GM18511 (cell line): ENCODE measurements around the gene CDYL.

Experiments
- ATAC-seq: cut with Tn5 transposase; IDR thresholded peaks from one replicate; pipeline ENCODE4 v1.9.1; 2021; ENCODE audit warnings: mild to moderate bottlenecking, moderate library complexity; ENCODE audit not compliant: unreplicated experiment

Gene CDYL

DNA sequence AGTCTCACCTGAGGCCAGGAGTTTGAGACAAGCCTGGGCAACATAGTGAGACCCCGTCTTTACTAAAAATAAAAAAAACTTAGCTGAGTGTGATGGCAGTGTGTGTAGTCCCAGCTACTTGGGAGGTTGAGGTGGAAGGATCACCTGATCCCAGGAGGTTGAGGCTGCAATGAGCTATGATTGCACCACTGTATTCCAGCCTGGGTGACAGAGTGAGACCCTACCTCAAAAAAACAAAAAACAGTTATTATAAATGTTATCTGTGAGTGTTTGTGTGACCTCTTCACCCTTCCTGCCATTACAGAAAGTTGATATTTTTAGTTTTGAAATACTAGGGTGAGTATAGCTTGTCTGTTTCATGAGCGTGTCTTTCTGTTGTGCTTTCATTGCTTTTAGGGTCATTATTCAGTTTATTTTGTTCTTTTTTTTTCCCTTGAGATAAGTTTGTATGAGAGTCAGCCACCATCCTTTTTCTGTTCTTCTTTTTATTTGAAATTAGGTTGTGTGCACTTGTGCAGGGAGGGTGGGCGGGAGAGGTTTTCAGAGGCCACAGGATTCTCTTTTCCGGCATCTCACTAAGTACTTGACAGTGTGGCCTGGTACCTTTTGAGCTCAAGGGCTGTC is 26.2 kb downstream of the CDYL start:
- peak; percentile 72 for ATAC-seq

DNA sequence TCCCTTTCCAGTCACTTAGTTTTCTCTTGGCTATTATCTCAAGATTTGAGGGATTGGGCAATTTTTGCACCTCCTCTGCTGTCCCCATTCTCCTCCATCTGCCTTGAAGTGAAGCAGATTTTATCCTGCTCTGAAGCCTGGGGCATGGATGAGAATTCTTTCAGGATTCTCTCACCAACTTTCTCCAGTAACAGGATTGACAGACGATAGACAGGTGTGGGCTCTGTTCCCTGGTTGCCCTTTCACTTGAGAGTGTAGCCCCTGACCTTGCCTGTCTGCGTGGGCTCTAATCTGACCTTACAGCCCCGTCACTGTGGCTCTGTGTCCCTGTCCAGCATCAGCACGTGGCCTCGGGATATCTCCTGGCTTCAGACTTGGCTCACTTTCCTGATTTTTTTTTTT is 27.1 kb downstream of the CDYL start:
- ATAC-seq: no peak

DNA sequence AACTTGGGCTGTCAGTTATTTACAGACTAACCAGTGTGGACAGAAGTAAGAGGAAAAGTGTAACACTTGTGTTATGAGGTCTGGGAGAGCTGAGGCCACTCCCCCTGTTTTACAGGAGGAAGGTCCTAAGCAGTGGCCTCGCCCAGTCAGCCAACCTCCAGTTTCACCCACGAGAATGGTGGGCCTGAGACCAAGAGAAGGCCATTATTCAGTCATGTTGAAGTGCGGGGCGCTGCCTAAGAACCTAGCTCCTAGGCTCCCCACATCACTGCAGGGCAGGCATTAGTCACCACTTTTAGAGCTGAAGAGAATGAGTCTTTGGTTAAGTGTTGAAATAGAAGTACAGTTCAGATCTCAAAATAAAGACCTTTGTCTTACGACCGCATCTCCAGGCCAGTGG is 27.9 kb downstream of the CDYL start:
- ATAC-seq: no peak

DNA sequence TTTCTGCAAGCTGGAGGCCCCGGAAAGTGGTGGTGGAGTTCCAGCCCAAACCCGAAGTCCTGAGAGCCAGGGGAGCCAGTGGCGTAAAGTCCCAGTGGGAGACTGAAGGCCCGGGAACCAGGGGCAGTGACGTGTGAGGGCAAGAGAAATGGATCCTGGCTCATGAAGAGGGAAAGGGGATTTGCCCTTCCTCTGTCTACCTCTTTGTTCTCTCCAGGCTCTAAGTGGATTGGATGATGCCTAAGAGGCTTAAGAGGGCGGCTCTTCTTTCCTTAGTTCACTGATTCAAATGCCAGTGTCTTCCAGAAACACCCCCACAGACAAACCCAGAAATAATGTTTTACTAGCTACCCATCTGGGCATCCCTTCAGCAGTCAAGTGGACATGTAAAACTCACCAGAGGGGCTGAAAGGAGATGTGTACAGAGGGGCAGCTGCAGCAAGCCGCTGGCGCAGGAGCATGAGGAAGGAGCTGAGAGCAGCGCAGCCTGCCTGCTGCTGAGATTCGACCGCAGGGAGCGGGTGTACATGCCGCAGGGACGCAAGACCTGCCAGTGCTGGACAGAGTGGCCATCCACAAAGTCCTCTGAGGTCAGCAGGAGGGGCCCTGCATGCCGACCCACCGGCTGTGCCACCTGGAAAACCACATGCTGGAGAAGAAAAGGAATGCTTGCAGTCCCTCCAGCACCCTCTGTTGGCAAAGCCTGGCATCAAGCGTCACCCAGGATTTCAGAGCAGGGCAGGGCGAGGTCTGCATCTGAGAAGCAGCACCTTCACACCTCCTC is 29.5 kb downstream of the CDYL start:
- ATAC-seq: no peak

DNA sequence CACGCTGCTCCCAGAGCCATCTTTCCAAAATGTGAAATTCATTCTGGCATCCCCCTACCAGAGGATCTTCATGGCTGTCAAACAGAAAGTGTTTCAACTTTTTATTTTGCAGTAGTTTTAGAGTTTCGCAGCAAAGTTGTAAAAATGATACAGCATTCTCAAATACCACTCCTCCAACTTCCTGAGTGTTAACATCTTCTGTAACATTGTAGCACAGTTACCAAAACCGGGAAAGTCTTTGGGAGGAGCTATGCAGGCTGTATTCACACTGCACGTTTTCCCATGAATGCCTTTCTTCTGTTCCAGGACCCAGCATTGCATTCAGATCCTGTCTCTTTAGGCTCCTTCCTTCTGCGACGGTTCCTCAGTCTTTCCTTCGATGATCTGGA is 30.1 kb downstream of the CDYL start:
- no peak for ATAC-seq

DNA sequence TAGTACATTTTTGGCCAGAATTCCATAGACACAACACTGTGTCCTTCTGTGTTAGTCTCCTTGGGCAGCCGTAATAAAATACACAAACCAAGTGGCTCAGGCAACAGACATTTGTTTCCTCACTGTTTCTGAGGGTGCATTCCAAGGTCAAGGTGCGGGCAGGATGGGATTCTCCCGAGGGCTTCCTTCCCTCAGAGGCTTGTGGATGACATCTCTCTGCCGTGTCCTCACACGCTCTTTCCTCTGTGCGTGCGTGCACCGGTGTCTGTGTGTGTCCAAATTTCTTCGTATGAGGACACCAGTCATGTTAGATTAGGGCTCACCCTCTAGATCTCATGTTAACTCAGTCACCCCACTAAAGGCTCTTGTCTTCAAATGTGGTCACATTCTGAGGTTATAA is 30.6 kb downstream of the CDYL start:
- ATAC-seq: no peak

DNA sequence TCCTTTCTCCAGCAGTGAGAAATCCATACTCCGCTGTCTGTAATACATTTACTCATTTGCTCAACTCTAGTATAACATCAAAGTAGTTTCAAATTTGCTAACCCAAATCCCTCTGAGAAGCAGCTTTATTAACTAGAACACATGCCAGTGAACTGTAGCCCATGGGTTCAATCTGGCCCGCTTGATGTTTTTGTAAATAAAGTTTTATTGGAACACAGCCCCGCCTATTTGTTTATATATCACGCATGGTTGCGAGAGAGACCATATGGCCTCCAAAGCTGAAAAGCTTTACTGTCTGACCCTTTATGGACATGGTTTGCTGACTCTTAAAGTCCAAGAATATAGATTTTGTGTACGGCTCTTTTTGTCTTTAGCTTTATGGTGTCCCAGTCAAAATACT is 32.2 kb downstream of the CDYL start:
- ATAC-seq: no peak

DNA sequence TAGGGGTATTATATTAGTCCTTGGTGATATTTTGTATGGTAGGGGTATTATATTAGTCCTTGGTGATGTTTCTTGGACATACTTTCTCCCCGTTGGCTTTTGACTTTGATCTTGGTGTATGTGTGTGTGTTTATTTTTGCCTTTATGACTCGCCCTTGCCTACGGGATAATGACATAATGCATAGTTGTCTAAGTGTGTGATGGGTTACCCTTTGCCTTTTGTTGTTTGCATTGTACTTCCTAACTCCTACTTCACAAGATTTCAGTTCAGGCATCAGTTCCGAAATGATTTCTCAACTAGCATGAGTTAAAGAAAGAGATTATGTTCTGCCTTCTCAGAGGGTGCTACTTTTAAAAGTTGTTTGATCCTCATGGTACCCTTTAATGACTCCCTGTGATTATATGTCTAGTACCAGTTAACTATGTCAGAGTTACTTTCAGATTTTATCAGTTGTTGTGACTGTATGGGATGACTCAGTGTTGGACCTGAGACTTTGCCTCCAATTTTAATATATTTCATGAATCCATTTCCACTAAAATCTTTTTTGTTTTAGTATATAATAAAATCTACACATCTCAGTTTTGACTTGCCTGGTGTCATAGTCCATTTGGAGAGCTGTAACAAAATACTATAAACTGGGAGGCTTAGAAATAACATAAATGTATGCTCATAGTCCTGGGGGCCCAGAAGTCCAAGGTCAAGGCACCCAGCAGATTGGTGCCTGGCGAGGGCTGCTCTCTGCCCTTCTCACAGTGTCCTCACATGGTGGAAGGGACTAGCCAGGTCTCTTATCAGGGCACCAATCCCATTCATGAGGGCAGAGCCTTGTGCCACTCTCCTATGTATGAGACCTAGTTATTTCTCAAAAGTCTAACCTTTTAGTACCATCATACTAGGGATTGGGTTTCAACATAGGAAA is 34.1 kb downstream of the CDYL start:
- ATAC-seq: no peak

DNA sequence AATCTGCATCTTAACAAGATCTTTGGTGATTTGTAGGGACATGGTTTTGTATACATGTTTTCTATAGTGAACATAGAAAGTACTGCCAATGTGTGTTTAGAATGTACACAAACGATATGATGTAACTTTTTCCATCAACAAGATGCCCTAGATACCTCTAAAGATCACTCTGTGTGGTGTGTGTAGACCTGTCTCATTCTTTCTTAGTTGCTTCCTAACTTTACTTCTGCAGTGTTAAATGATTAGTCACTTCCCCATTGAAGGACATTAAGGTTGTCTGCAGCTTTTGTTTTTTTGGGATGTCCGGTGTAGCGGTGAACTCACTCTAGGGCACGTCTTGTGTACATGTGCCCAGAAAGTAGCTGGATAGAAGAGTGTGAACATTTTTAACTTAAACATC is 35.9 kb downstream of the CDYL start:
- ATAC-seq: no peak

DNA sequence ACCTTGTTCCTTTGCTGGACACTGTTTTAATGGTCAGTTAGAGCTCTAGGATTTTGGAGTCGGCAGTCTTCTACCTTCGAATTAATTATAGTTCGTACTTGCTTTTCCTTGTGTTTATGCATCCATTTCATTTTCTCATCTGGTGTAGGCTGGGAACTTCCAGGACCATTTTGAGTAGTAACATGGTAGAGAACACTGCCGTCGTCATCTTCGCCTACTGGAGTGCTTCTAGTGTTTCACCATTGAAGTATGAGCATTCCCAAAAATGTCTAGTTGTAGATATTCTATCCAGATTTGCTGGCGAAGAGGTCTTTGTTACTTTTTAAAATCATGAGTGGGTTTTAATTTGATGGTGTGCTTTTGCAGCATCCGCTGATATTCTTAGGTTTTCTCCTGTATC is 36.9 kb downstream of the CDYL start:
- ATAC-seq: no peak

DNA sequence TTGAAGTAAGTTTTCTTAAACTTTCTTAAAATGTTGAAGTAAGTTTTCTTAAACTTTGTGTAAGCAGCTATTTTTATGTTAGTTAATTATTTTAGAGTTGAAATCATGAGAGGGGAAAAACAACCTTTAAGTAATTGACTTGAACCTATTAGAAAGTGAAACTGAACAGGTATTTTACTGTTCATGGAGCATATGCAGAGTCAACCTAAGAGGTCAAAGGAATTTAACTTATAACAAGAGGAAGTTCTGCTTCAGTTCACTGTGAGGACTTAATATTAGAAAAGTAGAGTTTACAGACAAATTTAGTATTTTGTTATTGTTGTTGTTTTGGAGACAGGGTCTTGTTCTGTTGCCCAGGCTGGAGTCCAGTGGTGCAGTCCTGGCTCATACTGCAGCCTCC is 38.0 kb downstream of the CDYL start:
- peak; percentile 65 for ATAC-seq

DNA sequence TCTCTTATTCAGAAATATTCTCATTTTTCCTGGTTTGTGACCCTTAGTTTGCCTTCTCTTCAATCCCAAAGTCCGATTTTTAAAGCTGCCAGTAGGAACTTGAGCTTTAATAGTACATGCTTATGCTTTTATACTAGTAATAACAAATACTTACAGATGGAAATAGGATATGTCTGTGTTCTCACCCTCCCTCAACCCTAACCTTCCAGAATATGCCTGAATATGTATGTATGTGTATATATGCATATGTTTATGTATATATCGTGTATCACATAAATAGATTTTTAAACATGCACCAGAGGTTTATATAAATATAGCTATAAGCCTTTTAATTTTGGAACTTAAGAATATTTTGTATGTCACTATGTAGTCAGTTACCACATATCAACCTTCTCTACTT is 38.8 kb downstream of the CDYL start:
- no peak for ATAC-seq

DNA sequence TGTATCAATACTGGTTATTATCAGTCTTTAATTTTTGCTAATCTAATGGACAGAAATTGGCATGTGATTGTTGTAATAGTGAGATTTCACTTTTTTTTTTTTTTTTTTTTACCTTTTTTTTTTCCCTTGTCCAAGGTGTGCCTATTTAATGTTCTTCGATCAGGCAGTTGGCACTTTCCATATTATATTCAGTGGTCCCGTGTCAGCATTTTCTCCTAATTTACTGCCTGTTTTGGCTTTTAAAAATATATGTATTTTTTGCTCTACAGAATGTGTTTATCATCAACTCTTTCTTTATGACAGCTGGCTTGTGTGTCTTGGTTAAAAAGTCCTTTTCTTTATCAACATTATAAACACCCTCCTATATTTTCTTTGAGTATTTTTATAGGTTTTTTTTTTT is 39.4 kb downstream of the CDYL start:
- no peak for ATAC-seq

DNA sequence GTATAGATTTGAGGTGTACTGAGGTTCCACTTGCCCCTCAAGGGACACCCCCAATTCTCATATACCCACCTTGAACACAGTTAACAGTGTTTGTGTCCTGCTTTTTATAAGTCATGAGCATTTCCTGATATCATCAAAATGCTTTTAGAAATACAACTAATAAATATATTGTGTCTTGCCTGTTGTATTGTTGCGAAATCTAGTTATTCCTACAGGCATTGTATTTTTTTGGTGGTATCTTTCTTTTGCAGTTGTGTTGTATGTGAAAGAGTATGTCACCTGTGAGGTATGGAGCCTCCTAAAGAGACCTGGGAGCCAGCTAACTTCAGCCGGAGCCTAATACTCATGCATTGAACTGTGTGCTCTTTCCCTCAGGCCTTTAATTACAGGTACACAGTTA is 40.7 kb downstream of the CDYL start:
- ATAC-seq: no peak

DNA sequence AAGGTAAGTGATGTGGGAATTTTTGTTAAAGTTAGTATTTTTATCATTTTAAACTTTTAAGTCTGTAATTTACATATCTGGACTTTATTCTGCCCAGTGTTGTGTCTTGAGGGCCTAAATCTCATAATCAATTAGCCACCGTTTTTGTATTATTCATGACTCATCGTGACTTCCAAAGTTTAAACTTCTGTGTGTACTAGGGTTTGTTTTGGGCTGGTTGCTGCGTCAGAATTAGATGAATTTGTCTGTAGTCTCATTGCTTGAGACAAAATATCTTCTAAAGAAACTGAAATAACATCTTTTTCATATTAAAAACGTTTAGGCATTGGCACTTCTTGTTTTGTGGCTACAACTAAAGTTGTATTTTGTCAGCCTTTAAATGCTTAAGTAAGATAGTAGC is 41.3 kb downstream of the CDYL start:
- no peak for ATAC-seq

DNA sequence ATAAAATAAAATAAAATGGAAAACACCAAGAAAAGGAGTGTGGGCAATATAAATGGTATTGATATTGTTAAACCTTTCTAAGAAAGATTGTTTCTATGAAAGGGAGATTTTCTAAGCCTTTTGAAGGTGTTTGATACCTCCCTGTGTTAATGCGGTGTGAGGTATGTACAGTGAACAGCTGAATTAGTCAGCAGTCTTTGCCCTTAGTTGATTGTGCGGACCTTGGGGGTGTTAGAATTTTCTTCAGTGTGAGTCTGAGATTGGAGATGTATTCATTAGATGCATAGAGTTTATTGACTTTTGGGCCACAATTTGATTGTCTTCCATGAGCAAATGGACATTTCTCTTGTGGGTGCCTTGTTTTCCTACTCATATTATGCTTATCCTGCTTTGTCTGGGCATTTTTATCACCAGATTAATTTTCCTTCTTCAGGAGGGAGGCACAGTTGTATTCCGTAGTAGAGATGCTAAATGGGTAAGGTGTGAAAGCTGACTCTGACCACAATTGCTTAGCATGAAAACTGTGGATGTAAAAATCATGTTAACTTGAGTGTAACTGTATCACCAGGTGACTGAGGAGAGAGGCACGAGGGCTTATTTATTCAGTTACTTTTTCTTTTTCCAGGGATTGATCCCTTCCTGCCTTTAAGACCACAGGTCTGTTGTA is 42.2 kb downstream of the CDYL start:
- no peak for ATAC-seq

DNA sequence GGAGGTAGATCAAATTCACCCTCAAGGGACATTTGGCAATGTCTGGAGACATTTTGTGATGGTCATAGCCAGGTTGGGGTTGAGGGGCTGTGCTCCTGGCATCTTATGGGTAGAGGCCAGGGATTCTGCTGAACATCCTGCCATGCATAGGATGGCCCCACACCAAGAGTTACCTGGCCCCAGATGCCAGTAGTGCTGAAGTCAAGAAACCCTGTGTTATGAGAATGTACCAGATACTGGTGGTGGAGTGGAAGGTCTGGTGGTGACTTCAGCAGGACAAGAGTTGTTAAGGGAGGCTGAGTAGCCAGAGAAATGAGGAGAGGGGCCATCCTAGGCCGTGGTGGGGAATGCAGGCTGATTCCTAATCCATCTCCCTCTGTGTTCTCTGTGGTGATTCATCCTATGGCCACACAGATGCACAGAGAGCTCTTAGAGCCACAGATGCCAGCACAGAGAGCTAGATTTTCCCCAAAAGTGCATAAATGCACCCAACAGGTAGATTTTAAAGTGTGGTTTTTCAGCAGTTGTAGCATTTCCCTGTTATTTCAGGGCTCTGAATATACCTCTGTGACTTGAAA is 43.6 kb downstream of the CDYL start:
- no peak for ATAC-seq

DNA sequence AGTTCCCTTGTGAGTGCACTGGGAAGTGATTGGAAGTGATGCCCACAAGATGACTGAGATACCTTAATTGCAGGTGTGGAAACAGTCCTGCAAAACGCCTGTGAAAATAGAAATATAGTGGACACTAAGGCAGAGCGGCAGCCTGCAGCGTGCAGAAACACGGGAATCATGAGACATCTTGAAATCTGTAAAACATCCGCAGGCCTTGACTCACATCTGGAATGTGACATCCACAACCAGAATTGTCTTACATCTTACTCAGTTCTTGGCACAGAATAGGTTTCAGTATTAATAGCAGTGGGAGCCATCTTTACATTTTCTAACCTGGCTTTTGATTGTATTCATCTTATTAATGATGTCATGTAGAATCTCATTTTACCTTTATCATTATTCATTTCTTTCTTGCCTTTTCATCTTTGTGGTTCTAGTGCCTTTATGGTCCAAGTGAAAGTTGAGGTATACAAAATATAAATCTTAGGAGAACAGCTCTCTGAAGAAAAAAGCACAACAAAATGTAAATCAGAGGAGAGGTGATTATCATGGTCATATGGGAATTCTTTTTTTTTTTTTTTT is 44.6 kb downstream of the CDYL start:
- ATAC-seq: no peak

DNA sequence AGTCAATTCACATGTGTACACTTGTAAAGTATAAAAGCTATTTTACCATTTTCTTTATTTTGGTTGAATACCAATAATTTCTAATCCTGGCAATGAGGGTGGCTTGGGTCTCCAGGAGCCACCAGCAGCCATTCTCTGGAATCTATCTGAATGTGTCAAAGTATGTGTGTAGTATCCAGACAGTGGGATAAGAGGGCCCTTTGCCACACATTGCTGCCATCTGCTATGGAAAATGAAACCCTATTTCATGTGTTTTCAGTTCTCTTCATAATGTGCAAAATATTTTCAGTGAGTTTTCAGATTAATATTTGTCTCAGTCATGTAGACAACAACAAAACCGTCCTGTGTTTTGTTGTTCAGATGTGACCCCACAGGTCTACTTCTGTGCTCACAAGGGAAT is 46.3 kb downstream of the CDYL start:
- ATAC-seq: no peak

DNA sequence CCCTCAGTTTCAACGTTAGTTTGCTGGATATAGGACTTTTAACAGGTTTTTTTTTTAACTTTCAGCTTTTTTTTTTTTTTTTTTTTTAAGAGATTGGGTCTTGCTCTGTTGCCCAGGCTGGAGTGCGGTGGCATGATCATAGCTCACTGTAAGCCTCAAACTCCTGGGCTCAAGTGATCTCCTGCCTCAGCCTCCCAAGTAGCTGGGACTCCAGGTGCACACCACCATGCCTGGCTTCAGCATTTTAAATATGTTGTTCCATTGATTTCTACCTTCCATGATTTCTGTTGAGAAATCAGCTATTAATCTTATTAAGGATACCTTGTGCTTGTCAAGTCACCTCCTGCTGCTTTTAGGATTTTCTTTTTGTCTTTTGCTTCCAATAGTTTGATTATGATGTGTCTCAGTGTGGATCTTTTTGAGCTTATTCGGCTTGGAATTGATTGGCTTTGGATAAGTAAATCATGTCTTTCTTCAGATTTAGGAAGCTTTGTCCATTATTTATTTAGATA is 52.0 kb downstream of the CDYL start:
- no peak for ATAC-seq
